NCI-H2227 treated with DMSO at 0.1 percent for 48 hours (cell line): ENCODE measurements around the gene KCNAB2.

Experiments
- DNase-seq: peaks from one replicate; lab custom pipeline; 2025; lab: John Stamatoyannopoulos, UW

KCNAB2 gene

DNA sequence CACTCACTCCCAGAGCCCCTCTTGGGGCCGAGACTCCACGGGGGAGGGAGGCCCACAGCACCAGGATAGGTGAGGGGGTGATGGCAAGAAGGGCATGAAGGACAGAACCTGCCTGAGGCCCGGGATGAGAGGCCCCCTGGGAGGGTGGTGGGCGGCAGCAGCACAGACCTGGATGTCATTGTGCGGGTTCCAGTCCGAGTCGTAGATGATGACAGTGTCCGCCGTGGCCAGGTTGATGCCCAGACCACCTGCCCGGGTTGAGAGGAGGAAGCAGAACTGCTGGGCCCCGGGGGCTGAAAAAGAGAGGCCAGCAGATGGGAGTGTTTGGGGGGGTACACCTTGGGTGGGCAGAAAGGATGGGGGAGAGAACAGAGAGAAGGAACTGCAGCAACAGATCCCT is 84.3 kb downstream of the KCNAB2 start:
- no peak for DNase-seq

GRCh38 chr1:6130596-6130995 is 84.9 kb downstream of the KCNAB2 start:
- DNase-seq: no peak

- DNase-seq: no peak
Measured at GRCh38 chr1:6131561-6131960, 85.9 kb downstream of the KCNAB2 start.

GRCh38 chr1:6133146-6133895 is 87.6 kb downstream of the KCNAB2 start:
- DNase-seq: no peak

- DNase-seq: no peak
Measured at GRCh38 chr1:6134206-6134605, 88.5 kb downstream of the KCNAB2 start.

DNA sequence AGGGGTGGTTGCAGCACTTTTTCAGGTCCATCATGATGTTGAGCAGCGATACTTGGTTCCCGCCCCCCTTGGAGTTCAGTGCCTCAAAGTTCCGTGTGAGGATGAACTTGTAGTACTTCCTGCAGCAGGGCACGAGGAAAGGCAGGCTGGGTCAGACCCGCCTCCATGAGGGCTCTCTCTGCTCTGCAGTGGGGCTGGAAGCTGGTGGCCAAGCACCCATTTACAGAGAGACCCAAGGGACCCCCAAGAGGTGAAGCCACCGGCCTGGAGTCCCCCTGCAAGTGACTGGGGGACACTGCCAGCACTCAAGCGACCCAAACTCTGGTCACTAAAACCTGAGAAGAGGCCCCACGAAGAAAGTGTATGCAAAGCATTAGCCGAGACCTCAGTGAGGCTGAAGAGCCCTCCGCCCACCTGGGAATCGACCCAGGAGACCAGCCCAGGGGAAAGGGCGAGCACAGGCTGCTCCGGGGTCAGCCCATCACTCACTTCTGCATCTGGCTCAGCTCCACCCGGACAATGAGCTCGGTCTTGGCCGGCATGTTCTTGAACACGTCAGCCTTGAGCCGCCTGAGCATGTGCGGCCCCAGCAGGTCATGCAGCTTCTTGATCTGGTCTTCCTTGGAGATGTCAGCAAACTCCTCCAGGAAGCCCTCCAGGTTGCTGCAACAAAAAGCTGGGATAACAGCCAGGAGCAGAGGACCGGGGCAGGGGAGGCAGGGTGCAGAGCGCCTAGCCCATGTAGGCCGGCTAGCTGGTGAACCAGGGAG is 89.2 kb downstream of the KCNAB2 start:
- DNase-seq: no peak

DNA sequence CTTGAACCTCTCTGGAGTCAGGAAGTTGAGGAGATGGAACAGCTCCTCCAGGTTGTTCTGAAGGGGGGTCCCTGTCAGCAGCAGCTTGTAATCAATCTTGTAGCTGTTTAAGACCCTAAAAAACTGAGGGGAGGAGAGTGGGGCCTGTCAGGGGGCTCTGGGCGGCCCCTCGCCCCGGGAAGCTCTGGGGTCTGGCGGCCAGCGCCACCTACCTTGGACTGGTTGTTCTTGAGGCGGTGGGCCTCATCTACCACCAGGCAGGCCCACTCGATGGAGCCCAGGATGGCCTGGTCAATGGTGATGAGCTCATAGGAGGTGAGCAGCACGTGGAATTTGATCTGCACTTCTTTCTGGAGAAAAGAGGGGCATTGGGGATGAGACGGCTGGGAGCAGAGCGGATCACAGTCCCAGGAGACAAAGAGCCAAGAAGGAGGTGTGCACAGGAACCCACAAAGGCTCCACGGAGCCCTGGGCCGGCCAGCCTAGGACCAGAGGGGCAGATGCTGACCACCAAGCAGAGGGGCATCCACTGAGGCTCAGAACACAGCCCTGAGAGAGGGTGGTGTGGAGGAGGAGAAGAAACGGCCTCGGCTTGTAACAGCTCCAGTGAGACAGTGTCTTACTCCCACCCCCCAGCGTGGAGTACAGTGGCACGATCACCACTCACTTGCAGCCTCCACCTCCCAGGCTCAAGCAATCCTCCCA is 91.0 kb downstream of the KCNAB2 start:
- no peak for DNase-seq

- no peak for DNase-seq
Measured at GRCh38 chr1:6137758-6138157, 92.1 kb downstream of the KCNAB2 start.

GRCh38 chr1:6140413-6140812 is 94.7 kb downstream of the KCNAB2 start:
- DNase-seq: no peak

DNA sequence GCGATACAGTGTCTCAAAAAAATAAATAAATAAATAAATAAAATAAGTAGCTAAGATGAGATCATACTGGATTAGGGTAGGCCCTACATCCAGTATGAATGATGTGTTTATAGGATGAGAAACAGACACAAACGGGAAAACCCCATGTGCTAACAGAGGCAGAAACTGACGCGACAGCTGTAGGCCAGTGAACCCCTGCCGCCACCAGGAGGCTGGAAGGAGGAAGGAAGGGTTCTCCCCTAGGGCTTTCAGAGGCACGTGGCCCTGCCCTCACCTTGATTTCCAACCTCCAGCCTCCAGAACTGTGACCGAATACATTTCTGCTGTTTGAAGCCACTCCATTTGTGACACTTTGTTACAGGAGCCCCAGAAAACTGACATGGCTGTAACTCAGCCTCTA is 95.9 kb downstream of the KCNAB2 start:
- DNase-seq: no peak

DNA sequence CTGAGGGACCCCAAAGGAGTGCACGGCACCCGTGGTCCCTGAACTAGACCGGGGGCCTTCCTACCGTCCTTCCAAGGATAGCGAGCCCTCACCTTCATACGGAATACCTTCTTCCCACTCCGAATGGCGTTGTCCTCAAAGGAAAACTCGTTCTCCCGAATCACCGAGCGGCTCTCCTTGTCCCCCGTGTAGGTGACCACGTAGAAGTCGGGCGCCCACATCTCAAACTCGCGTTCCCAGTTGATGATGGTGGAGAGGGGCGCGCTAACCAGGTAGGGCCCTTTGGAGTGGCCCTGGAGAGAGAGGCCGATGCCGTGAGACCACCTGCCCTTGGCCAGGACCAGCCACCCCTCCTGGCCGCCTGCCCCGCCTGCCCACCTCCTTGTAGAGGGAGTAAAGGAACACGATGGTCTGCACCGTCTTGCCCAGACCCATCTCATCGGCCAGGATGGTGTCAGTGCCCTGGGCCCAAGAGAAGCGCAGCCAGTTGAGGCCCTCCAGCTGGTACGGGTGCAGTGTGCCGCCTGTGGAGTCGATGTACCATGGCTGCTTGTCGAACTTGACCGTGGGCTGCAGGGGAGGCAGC is 96.4 kb downstream of the KCNAB2 start:
- DNase-seq: no peak

DNA sequence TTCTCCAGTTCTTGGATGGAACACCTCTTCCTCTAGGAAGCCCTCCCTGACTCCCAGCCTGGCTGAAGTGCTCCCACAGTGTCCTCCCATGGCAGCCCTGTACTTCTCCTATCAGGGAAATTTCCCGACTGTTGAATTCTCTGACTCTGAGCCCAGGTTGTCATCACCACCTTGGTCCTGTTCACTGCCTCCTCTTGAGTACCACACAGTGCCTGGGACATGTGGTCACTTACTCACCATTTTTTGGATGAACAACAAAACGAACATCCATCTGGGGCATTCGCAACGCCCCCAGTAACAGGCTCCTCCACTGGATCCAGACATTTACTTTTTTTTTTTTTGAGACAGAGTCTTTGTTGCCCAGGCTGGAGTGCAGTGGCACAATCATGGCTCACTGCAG is 97.0 kb downstream of the KCNAB2 start:
- DNase-seq: no peak

GRCh38 chr1:6143395-6143794 is 97.7 kb downstream of the KCNAB2 start:
- DNase-seq: no peak

DNA sequence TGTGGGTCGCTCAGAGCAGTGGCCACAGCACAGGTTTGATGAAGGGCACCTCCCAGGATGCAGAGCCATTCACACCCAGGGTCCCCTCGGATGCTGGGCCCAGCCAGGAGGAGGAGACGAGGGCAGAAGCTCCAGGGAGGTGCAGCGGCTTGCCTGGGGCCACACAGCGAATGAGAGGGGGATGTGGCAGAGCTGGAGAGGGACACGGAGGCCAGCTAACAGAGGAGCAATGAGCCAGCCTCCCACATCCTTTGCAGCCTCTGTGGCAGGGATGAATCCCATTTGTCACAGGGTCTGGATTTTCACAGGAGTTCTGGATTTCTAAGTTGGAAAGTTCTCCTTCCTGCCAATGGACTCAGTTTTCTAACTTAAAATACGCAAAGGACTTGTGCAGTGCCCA is 98.5 kb downstream of the KCNAB2 start:
- DNase-seq: no peak

- no peak for DNase-seq
Measured at GRCh38 chr1:6144647-6145395, 99.1 kb downstream of the KCNAB2 start.

DNA sequence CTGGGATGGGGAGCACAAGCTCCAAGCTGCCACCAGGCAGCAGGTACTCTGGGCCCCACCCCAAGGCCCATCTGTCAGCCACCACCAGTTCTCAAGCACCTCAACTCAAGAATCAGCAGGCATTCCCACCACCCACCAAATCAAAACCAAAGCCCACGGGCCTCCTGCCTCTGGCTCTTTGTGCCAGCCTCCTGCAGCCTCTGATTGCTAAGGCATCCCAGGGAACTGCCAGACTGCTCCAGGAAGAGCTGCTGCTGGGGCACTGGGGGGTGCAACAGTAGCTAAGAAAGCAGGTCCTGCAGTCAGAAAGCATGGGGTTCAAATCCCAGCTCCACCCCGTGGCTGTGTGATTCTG is 99.7 kb downstream of the KCNAB2 start:
- DNase-seq: no peak

DNA sequence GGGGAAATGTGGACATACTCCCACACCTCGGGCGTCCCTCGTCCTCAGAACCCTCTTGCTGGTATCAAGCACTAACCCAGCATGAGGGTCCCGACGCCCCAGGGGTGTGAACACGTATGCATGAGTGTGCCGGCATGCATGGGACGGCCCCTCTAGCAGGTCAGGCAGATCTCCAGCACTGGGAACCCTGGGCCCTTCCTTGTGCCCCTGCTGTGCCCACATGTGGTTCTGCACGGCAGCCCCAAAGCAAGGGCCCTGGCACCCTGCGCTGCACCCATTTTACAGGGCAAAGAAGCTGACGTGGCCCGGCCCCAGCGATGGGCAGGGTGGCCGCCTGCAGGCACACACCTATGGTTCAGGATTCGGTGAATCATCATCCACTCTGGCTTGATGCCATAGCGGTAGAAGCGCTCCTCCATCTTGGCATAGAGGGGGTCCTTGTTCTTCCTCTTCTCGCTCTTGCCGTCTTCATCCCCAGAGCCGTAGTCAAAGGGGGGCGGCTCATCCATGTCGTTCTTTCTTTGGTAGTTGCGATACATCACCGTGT is 100.2 kb downstream of the KCNAB2 start:
- DNase-seq: no peak

GRCh38 chr1:6148497-6149241 is 103.0 kb downstream of the KCNAB2 start:
- no peak for DNase-seq

DNA sequence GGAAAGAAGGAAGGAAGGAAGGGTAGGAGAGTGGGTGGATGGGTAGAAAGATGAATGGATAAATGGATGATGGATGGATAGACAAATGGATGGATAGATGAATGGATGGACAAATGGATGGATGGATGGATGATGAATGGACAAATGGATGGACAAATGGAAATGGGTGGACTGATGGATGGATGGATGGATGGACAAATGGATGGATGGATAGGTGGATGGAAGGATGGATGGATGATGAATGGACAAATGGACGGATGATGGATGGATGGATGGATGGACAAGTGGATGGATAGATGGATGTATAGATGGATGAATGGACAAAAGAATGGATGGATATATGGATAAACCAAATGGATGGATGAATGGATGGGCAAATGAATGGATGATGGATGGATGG is 103.9 kb downstream of the KCNAB2 start:
- no peak for DNase-seq

GRCh38 chr1:6150006-6150938 is 104.6 kb downstream of the KCNAB2 start:
- DNase-seq: no peak
